Tibial artery (tissue), 4 donors: ENCODE measurements around the gene ABHD14A.

Experiments
- DNase-seq, 2 donors: peaks; one replicate each; pipeline ENCODE4 v3.0.0-alpha.2; 2019
- H3K27ac ChIP-seq, 2 donors: fragments of 200-600 bp; sonication (generic) in 1 of 2; 1 replicate in 1 of 2; 2 replicates in 1 of 2; pipeline ENCODE4 v1.5.1; 2018 to 2019; ENCODE audit warnings: mild to moderate bottlenecking in 1 of 2
- H3K27me3 ChIP-seq, 2 donors: fragments of 200-600 bp; sonication (generic) in 1 of 2; one replicate each; pipeline versions ENCODE4 v1.5.1 to v1.6.0; 2016 to 2019
- H3K36me3 ChIP-seq, 3 donors: fragments of 200-600 bp; sonication (generic) in 2 of 3; one replicate each; pipeline ENCODE4 v1.5.1; 2016 to 2019; ENCODE audit warnings: mild to moderate bottlenecking in 2 of 3
- H3K4me1 ChIP-seq, 4 donors: fragments of 200-600 bp; sonication (generic) in 2 of 4; 1 replicate in 3 of 4; 2 replicates in 1 of 4; pipeline ENCODE4 v1.5.1; 2016 to 2019
- H3K4me3 ChIP-seq, 2 donors: fragments of 200-600 bp; sonication (generic) in 1 of 2; 1 replicate in 1 of 2; 2 replicates in 1 of 2; pipeline ENCODE4 v1.5.1; 2018 to 2019; ENCODE audit warnings: mild to moderate bottlenecking in 2 of 2
- H3K9me3 ChIP-seq, 3 donors: fragments of 200-600 bp; sonication (generic) in 1 of 3; one replicate each; pipeline ENCODE4 v1.5.1; 2016 to 2019
- CTCF ChIP-seq, 2 experiments: fragments of 200-600 bp in 1 of 2; fragments of 450-650 bp in 1 of 2; IDR thresholded peaks; one replicate each; pipeline ENCODE4 v1.5.1; 2017 to 2019; ENCODE audit warnings: antibody characterized with exemption in 2 of 2, mild to moderate bottlenecking in 1 of 2, moderate library complexity in 1 of 2
- intact Hi-C: fragments of 100-400 bp; cut with DNase I; formaldehyde crosslinking; loops from one replicate; pipeline ENCODE4 v1.15.0; 2023; ENCODE audit warnings: low total_unique reads

Gene ABHD14A

DNA sequence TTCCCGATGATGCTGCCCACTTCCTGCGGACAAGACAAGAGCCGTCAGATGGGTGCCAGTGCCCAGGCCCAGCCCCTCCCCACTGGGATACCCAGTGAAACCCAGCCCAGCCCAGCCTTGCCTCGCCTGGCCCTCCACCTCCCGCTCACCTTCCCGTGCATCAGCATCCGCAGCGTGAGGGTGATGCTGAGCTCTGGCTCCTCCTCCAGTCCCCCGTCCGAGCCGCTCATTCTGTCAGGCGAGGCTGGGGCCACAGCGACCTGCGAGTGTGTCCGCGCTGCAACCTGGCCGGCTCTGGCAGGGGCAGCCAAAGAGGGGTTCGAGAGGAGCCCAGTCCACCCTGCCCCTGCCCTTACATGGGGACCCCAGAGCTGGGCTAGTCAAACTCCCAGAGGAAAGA, 13.9 kb upstream of the ABHD14A start:
- no peak for TF ChIP-seq CTCF (IDR thresholded peaks at IDR 0.05)
- H3K36me3 ChIP-seq, result peaks cover 0 to 44% (median 27%) of the 10 kb centered on the region in 3 donors
- no peaks in the 10 kb centered on the region for H3K9me3 ChIP-seq
- DNase-seq, result no peak
- H3K4me1 ChIP-seq, result peaks cover 0 to 34% (median 23%) of the 10 kb centered on the region in 4 donors
- intact Hi-C loops, result no loop called here
- no peak overlapping the region for H3K4me3 ChIP-seq
- no peaks in the 10 kb centered on the region for H3K27me3 ChIP-seq
- H3K27ac ChIP-seq, result no peak overlapping the region

- peaks cover 0 to 44% (median 27%) of the 10 kb centered on the region in 3 donors for H3K36me3 ChIP-seq
- H3K27ac ChIP-seq, result no peak overlapping the region
- no peak overlapping the region for H3K4me3 ChIP-seq
- no peaks in the 10 kb centered on the region for H3K9me3 ChIP-seq
- H3K27me3 ChIP-seq, result no peaks in the 10 kb centered on the region
- intact Hi-C loops, result no loop called here
- DNase-seq, result no peak
- TF ChIP-seq CTCF (IDR thresholded peaks at IDR 0.05), result no peak
- H3K4me1 ChIP-seq, result peaks cover 0 to 36% (median 24%) of the 10 kb centered on the region in 4 donors
Measured at GRCh38 chr3:51961602-51962569, 13.0 kb upstream of the ABHD14A start.

- H3K27ac ChIP-seq, result no peak overlapping the region
- intact Hi-C loops, result no loop called here
- peaks cover 0 to 41% (median 27%) of the 10 kb centered on the region in 4 donors for H3K4me1 ChIP-seq
- DNase-seq, result no peak
- no peaks in the 10 kb centered on the region for H3K27me3 ChIP-seq
- no peak overlapping the region for H3K4me3 ChIP-seq
- TF ChIP-seq CTCF (IDR thresholded peaks at IDR 0.05), result no peak
- H3K9me3 ChIP-seq, result no peaks in the 10 kb centered on the region
- H3K36me3 ChIP-seq, result peaks cover 0 to 35% (median 27%) of the 10 kb centered on the region in 3 donors
Measured at GRCh38 chr3:51962854-51963530, 11.9 kb upstream of the ABHD14A start.

DNA sequence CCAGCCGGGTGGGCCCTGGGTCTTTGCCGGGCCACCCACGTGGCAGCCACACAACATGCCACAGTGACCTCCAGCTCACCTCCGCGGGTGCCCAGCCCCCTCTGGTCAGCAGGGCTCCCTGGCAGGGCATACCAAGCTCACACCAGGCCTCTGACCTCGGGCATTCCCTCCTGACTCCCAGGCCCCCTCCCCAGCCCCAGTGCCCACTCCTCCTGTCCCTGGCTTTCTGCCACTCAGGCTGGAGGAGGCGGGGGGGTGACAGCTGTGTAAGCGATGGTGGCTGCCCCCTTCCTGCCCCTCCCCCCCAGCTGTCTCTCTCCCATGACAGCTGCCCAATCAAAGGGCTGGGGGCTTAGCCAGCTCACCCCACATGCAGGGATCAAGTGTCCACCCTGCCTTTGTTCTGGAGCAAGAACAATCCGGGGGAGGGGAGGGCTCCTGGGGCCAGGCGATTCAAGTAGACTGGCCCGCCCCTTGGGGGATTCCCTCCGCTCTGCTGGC, 10.9 kb upstream of the ABHD14A start:
- H3K27ac ChIP-seq, result no peak overlapping the region
- no peaks in the 10 kb centered on the region for H3K27me3 ChIP-seq
- peaks cover 0 to 49% (median 32%) of the 10 kb centered on the region in 4 donors for H3K4me1 ChIP-seq
- DNase-seq, result no peak
- TF ChIP-seq CTCF (IDR thresholded peaks at IDR 0.05), result no peak
- H3K36me3 ChIP-seq, result peaks cover 0 to 25% (median 21%) of the 10 kb centered on the region in 3 donors
- H3K9me3 ChIP-seq, result no peaks in the 10 kb centered on the region
- no peak overlapping the region for H3K4me3 ChIP-seq
- intact Hi-C loops, result no loop called here

- H3K36me3 ChIP-seq, result peaks cover 0 to 20% (median 16%) of the 10 kb centered on the region in 3 donors
- intact Hi-C loops, result no loop called here
- no peaks in the 10 kb centered on the region for H3K9me3 ChIP-seq
- DNase-seq, result no peak
- no peak overlapping the region for H3K27ac ChIP-seq
- peaks cover 0 to 49% (median 32%) of the 10 kb centered on the region in 4 donors for H3K4me1 ChIP-seq
- H3K4me3 ChIP-seq, result no peak overlapping the region
- H3K27me3 ChIP-seq, result no peaks in the 10 kb centered on the region
- no peak for TF ChIP-seq CTCF (IDR thresholded peaks at IDR 0.05)
Measured at GRCh38 chr3:51964521-51964920, 10.3 kb upstream of the ABHD14A start.
